H1 (cell line): ENCODE measurements around the gene DCTN2. TPM values are rescaled to one million over a fixed set of nuclear protein-coding genes. Genes with fewer than 3 reads are reported as not detected.

Experiments
- CTCF ChIA-PET: fragments of 300-600 bp; sonication (Branson Sonifier 250); formaldehyde crosslinking; loops from one replicate; lab custom pipeline; 2021; ENCODE audit not compliant: partially characterized antibody; lab: Charles Lee
- POLR2A ChIA-PET: fragments of 300-600 bp; sonication (Branson Sonifier 250); formaldehyde crosslinking; loops from one replicate; lab custom pipeline; 2021; ENCODE audit warnings: inconsistent platforms; ENCODE audit not compliant: partially characterized antibody; lab: Charles Lee
- DNase-seq, 2 experiments: peaks; one replicate each; pipeline versions ENCODE4 v3.0.0 to v3.0.0-alpha.2; 2010 to 2022; ENCODE audit warnings: low spot score in 2 of 2, low read depth in 1 of 2, mixed read lengths in 1 of 2
- FAIRE-seq: peaks from 2 replicates; lab custom pipeline; 2011; peaks lifted over from hg19 to GRCh38; lab: Jason Lieb, UNC
- H2AFZ ChIP-seq: 2 replicates; pipeline ENCODE4 v1.8.1; 2012; ENCODE audit warnings: low read length, inconsistent platforms
- H2AK5ac ChIP-seq: 2 replicates; pipeline ENCODE4 v1.6.1; 2013; ENCODE audit warnings: low read depth, low read length
- H2BK120ac ChIP-seq: replicated peaks from 2 replicates; pipeline ENCODE3; 2013; ENCODE audit warnings: low read depth, low read length, inconsistent platforms
- H2BK12ac ChIP-seq: 2 replicates; pipeline ENCODE4 v1.6.1; 2013; ENCODE audit warnings: low read depth, low read length
- H2BK15ac ChIP-seq: 2 replicates; pipeline ENCODE4 v1.6.1; 2013; ENCODE audit warnings: low read length
- H2BK20ac ChIP-seq: 2 replicates; pipeline ENCODE4 v1.6.1; 2013; ENCODE audit warnings: low read length
- H2BK5ac ChIP-seq: 2 replicates; pipeline ENCODE4 v1.6.1; 2013; ENCODE audit warnings: low read depth, low read length
- H3K14ac ChIP-seq: 2 replicates; pipeline ENCODE4 v1.6.1; 2013; ENCODE audit warnings: inconsistent platforms; ENCODE audit not compliant: insufficient read length
- H3K18ac ChIP-seq: 2 replicates; pipeline ENCODE4 v1.6.1; 2013; ENCODE audit warnings: low read length; ENCODE audit errors: extremely low read depth
- H3K23ac ChIP-seq: 2 replicates; pipeline ENCODE4 v1.6.1; 2013; ENCODE audit warnings: inconsistent platforms; ENCODE audit not compliant: insufficient read length
- H3K23me2 ChIP-seq: 2 replicates; pipeline ENCODE4 v1.6.1; 2013; ENCODE audit warnings: low read depth, low read length
- H3K27ac ChIP-seq: 2 replicates; pipeline ENCODE4 v1.6.1; 2011; ENCODE audit warnings: low read depth, low read length, inconsistent platforms
- H3K27me3 ChIP-seq, 4 experiments: replicated peaks in 1 of 4; 1 replicate in 1 of 4; 2 replicates in 3 of 4; pipeline versions ENCODE4 v1.6.1 to v1.8.1; 2011 to 2013; ENCODE audit warnings: low read length in 3 of 4, mild to moderate bottlenecking in 3 of 4, inconsistent platforms in 2 of 4, mixed read lengths in 2 of 4, moderate library complexity in 1 of 4; ENCODE audit not compliant: control insufficient read depth in 3 of 4, insufficient read depth in 3 of 4; ENCODE audit errors: extremely low read depth in 1 of 4
- H3K36me3 ChIP-seq, 4 experiments: 2 replicates each; pipeline versions ENCODE4 v1.6.1 to v1.8.1; 2011 to 2013; ENCODE audit warnings: mild to moderate bottlenecking in 4 of 4, low read length in 3 of 4, moderate library complexity in 2 of 4, control low read depth in 1 of 4, inconsistent platforms in 1 of 4; ENCODE audit not compliant: insufficient read depth in 4 of 4, control insufficient read depth in 2 of 4
- H3K4ac ChIP-seq: replicated peaks from 2 replicates; pipeline ENCODE3; 2013; ENCODE audit warnings: low read length, low read depth, mixed read lengths, inconsistent platforms; ENCODE audit not compliant: insufficient read length
- H3K4me1 ChIP-seq, 4 experiments: replicated peaks in 1 of 4; 1 replicate in 1 of 4; 2 replicates in 3 of 4; pipeline versions ENCODE4 v1.6.1 to v1.8.1; 2011 to 2013; ENCODE audit warnings: low read length in 3 of 4, inconsistent platforms in 2 of 4, mixed read lengths in 1 of 4; ENCODE audit not compliant: insufficient read depth in 4 of 4, control insufficient read depth in 3 of 4
- H3K4me2 ChIP-seq, 2 experiments: 2 replicates each; pipeline versions ENCODE4 v1.6.1 to v1.8.1; 2011 to 2013; ENCODE audit warnings: low read depth in 2 of 2, low read length in 2 of 2, control low read depth in 1 of 2, inconsistent platforms in 1 of 2, mild to moderate bottlenecking in 1 of 2; ENCODE audit not compliant: insufficient read depth in 1 of 2
- H3K4me3 ChIP-seq, 4 experiments: fragments of 200-600, 300-600 bp in 1 of 4; sonication (generic), shearing (Covaris generic), sonication (Bioruptor Twin) in 1 of 4; 2 replicates each; pipeline versions ENCODE4 v1.5.1 to v1.8.1; 2011 to 2016; ENCODE audit warnings: low read length in 4 of 4, low read depth in 3 of 4, control low read depth in 2 of 4, inconsistent platforms in 2 of 4, mild to moderate bottlenecking in 2 of 4, mixed read lengths in 1 of 4, moderate library complexity in 1 of 4; ENCODE audit not compliant: insufficient read depth in 2 of 4; ENCODE audit errors: extremely low read depth in 1 of 4
- H3K56ac ChIP-seq: replicated peaks from 2 replicates; pipeline ENCODE3; 2013; ENCODE audit warnings: low read depth, mild to moderate bottlenecking, mixed read lengths, low read length, inconsistent platforms; ENCODE audit not compliant: insufficient read length
- H3K79me1 ChIP-seq: 2 replicates; pipeline ENCODE4 v1.6.1; 2013; ENCODE audit warnings: low read depth, low read length, control low read depth
- H3K79me2 ChIP-seq, 2 experiments: 2 replicates each; pipeline versions ENCODE4 v1.6.1 to v1.8.1; 2012 to 2013; ENCODE audit warnings: low read length in 2 of 2, mild to moderate bottlenecking in 2 of 2, inconsistent platforms in 1 of 2; ENCODE audit not compliant: insufficient read depth in 2 of 2, control insufficient read depth in 1 of 2
- H3K9ac ChIP-seq, 4 experiments: replicated peaks in 1 of 4; 1 replicate in 1 of 4; 2 replicates in 3 of 4; pipeline versions ENCODE4 v1.6.1 to v1.8.1; 2011 to 2013; ENCODE audit warnings: low read depth in 3 of 4, low read length in 3 of 4, control low read depth in 2 of 4, mild to moderate bottlenecking in 2 of 4, moderate library complexity in 2 of 4, inconsistent platforms in 1 of 4; ENCODE audit errors: extremely low read depth in 1 of 4
- H3K9me3 ChIP-seq, 2 experiments: 2 replicates each; pipeline versions ENCODE4 v1.6.1 to v1.8.1; 2012 to 2013; ENCODE audit warnings: mild to moderate bottlenecking in 2 of 2, moderate library complexity in 2 of 2, control low read depth in 1 of 2, inconsistent platforms in 1 of 2, low read depth in 1 of 2, low read length in 1 of 2, mixed read lengths in 1 of 2; ENCODE audit not compliant: insufficient read depth in 2 of 2
- H4K20me1 ChIP-seq, 2 experiments: replicated peaks in 1 of 2; 2 replicates each; pipeline versions ENCODE3 to v1.8.1; 2011 to 2013; ENCODE audit warnings: inconsistent platforms in 2 of 2, low read length in 2 of 2, mild to moderate bottlenecking in 1 of 2; ENCODE audit not compliant: insufficient read depth in 2 of 2, control insufficient read depth in 1 of 2
- H4K5ac ChIP-seq: 2 replicates; pipeline ENCODE4 v1.6.1; 2013; ENCODE audit warnings: low read length, low read depth, mixed read lengths, inconsistent platforms; ENCODE audit not compliant: insufficient read length
- H4K8ac ChIP-seq: 2 replicates; pipeline ENCODE4 v1.8.0; 2013; ENCODE audit warnings: mild to moderate bottlenecking, moderate library complexity, low read length, inconsistent platforms; ENCODE audit not compliant: insufficient read depth; ENCODE audit errors: extremely low read depth
- H4K91ac ChIP-seq: replicated peaks from 2 replicates; pipeline ENCODE3; 2013; ENCODE audit warnings: low read length, mixed read lengths, inconsistent platforms; ENCODE audit not compliant: insufficient read length
- POLR2A ChIP-seq, 2 experiments: IDR thresholded peaks; 1 replicate in 1 of 2; 2 replicates in 1 of 2; pipeline ENCODE4 v1.6.1; 2011; ENCODE audit warnings: low read depth in 2 of 2, low read length in 2 of 2, mild to moderate bottlenecking in 2 of 2; ENCODE audit errors: control extremely low read depth in 1 of 2
- TBP ChIP-seq: IDR thresholded peaks from 2 replicates; pipeline ENCODE4 v1.6.1; 2011; ENCODE audit warnings: low read depth, low read length, improper control_type of control experiment
- USF2 ChIP-seq: IDR thresholded peaks from 2 replicates; pipeline ENCODE4 v1.6.1; 2011; ENCODE audit warnings: low read length, improper control_type of control experiment
- WGBS, 2 experiments: shearing (Covaris generic) in 1 of 2; methylation state at CpG; one replicate each; pipeline versions ENCODE4 v1.1.6 to v1.1.7; 2013 to 2015; ENCODE audit warnings: low lambda C conversion rate in 2 of 2, mixed read lengths in 2 of 2, inconsistent platforms in 1 of 2, low coverage in 1 of 2, missing lambda C conversion rate in 1 of 2; ENCODE audit not compliant: insufficient replicate concordance in 2 of 2, insufficient coverage in 1 of 2, insufficient read length in 1 of 2; ENCODE audit errors: extremely low coverage in 1 of 2, missing lambda C conversion rate in 1 of 2; 5-methylcytosine and 5-hydroxymethylcytosine counted together
- polyA plus RNA-seq, 7 experiments: library from polyadenylated mRNA; depleted of rRNA in 3 of 7; stranded (reverse) in 5 of 7; unstranded in 2 of 7; fragments of >200 nt in 5 of 7; fragments of 200-250 nt in 2 of 7; gene quantifications; 1 replicate in 5 of 7; 2 replicates in 1 of 7; 4 replicates in 1 of 7; pipeline versions ENCODE4 v1.2.1 to v1.2.3, GENCODE V29; 2011 to 2013; ENCODE audit warnings: missing spikeins in 2 of 7, mixed read lengths in 2 of 7
- total RNA-seq: library from RNA; stranded (reverse); fragmentation: NEBNext Ultra II Directional; extraction: Animal tissue kit (Norgen Biotek cat#: 25700); gene quantifications from 2 replicates; pipeline ENCODE4 v1.2.1, GENCODE V29; 2021

The DCTN2 gene
- total and polyA plus RNA-seq, 2 of the 8 experiments (the other 6 are each of a cell fraction or from before 2014, with no cell fraction given) = 90.3 to 91.9 TPM

GRCh38 chr12:57554897-57555296 lies 7.9 kb upstream of the DCTN2 start:
- peaks cover 0 to 38% of the 10 kb centered on the region in 2 experiments; a peak in 2 of 4 replicates for H3K79me2 ChIP-seq
- no peak overlapping the region for H3K4me2 ChIP-seq
- peaks cover 10% of the 10 kb centered on the region for H3K79me1 ChIP-seq
- no peak overlapping the region for H4K5ac ChIP-seq
- no peak overlapping the region for H3K18ac ChIP-seq
- TF ChIP-seq USF2 = no peak
- no peak for TF ChIP-seq TBP
- TF ChIP-seq POLR2A (IDR thresholded peaks at IDR 0.05; ENCODE audit: control extremely low read depth in 1 of 2, low read depth in 2 of 2, low read length in 2 of 2) = no peak
- H3K4me1 ChIP-seq = peaks cover 2 to 15% (median 7%) of the 10 kb centered on the region in 4 experiments; a peak in 6 of 7 replicates
- H2BK15ac ChIP-seq = no peak overlapping the region
- CTCF ChIA-PET = interaction anchor here (0.7 to 1.0 kb wide), 3 partner anchors 29 to 342 kb away, joined by 3 to 4 read pairs (median 3); no protein-coding TSS in a partner anchor
- H3K36me3 ChIP-seq = no peaks in the 10 kb centered on the region; a peak in 1 of 8 replicates
- WGBS, 2 experiments = 85% methylated on average over 1 of the region's 1 CpG; no CpG with 5 or more reads in 1 of the 2 experiments
- H4K20me1 ChIP-seq = peaks cover 7 to 9% of the 10 kb centered on the region in 2 experiments
- peaks cover 9% of the 10 kb centered on the region for H3K23me2 ChIP-seq
- H2BK120ac ChIP-seq = no peak overlapping the region
- H2BK20ac ChIP-seq = no peak overlapping the region
- H3K9me3 ChIP-seq = no peaks in the 10 kb centered on the region
- POLR2A ChIA-PET = interaction anchor here (0.7 to 1.1 kb wide), 2 partner anchors 14 to 21 kb away, joined by 3 read pairs; no protein-coding TSS in a partner anchor
- H2BK5ac ChIP-seq = no peak overlapping the region
- H2AFZ ChIP-seq = no peak overlapping the region
- no peak overlapping the region for H4K91ac ChIP-seq
- H3K9ac ChIP-seq = no peak overlapping the region
- DNase-seq (no peak), FAIRE-seq (no peak)
- H4K8ac ChIP-seq = no peak overlapping the region
- no peaks in the 10 kb centered on the region for H3K27me3 ChIP-seq
- H3K4me3 ChIP-seq = no peak overlapping the region
- H2BK12ac ChIP-seq = no peak overlapping the region
- H3K27ac ChIP-seq = no peak overlapping the region
- H3K14ac ChIP-seq = no peak overlapping the region
- no peak overlapping the region for H3K56ac ChIP-seq
- no peak overlapping the region for H2AK5ac ChIP-seq
- H3K23ac ChIP-seq = no peak overlapping the region
- H3K4ac ChIP-seq = no peak overlapping the region
